GM15510 (cell line): Measurements from ENCODE around the gene P3H3.

Experiments
- POLR2A ChIP-seq: IDR thresholded peaks from 3 replicates; pipeline ENCODE4 v1.6.1; 2011; ENCODE audit warnings: borderline replicate concordance; ENCODE audit not compliant: insufficient read length; ENCODE audit errors: extremely low read depth

Gene P3H3, protein sequence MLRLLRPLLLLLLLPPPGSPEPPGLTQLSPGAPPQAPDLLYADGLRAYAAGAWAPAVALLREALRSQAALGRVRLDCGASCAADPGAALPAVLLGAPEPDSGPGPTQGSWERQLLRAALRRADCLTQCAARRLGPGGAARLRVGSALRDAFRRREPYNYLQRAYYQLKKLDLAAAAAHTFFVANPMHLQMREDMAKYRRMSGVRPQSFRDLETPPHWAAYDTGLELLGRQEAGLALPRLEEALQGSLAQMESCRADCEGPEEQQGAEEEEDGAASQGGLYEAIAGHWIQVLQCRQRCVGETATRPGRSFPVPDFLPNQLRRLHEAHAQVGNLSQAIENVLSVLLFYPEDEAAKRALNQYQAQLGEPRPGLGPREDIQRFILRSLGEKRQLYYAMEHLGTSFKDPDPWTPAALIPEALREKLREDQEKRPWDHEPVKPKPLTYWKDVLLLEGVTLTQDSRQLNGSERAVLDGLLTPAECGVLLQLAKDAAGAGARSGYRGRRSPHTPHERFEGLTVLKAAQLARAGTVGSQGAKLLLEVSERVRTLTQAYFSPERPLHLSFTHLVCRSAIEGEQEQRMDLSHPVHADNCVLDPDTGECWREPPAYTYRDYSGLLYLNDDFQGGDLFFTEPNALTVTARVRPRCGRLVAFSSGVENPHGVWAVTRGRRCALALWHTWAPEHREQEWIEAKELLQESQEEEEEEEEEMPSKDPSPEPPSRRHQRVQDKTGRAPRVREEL

DNA sequence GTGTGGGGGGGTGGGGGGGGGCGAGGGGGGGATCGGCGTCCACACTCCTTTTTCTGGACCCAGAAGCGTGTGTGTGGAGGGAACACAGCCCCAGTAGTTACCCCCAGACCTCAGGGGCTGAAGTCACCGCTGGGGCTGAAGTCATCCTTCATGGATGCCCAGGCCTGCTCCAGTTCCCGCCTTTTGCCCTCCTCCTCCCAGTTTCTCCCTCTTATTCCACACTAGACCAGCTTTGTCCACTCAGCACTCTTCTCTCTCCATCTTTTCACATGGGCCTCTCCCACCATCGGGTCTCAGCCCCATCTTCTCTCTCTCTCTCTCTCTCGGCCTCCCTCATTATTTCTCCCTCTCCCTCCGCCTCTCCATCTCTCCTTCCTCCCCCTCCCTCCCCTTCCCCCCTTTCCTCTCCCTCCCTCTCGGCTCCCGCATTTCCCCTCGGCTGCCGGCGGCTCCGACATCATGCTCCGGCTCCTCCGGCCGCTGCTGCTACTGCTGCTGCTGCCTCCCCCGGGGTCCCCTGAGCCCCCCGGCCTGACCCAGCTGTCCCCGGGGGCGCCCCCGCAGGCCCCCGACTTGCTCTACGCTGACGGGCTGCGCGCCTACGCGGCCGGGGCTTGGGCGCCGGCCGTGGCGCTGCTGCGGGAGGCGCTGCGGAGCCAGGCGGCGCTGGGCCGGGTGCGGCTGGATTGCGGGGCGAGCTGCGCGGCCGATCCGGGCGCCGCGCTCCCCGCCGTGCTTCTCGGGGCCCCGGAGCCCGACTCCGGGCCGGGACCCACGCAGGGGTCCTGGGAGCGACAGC is at the start of gene P3H3:
TSS of gene P3H3 (plus strand) at position 426 of the 799 bp plus-strand sequence. CDS start at position 460, 34 bp downstream.
- no peak for TF ChIP-seq POLR2A

DNA sequence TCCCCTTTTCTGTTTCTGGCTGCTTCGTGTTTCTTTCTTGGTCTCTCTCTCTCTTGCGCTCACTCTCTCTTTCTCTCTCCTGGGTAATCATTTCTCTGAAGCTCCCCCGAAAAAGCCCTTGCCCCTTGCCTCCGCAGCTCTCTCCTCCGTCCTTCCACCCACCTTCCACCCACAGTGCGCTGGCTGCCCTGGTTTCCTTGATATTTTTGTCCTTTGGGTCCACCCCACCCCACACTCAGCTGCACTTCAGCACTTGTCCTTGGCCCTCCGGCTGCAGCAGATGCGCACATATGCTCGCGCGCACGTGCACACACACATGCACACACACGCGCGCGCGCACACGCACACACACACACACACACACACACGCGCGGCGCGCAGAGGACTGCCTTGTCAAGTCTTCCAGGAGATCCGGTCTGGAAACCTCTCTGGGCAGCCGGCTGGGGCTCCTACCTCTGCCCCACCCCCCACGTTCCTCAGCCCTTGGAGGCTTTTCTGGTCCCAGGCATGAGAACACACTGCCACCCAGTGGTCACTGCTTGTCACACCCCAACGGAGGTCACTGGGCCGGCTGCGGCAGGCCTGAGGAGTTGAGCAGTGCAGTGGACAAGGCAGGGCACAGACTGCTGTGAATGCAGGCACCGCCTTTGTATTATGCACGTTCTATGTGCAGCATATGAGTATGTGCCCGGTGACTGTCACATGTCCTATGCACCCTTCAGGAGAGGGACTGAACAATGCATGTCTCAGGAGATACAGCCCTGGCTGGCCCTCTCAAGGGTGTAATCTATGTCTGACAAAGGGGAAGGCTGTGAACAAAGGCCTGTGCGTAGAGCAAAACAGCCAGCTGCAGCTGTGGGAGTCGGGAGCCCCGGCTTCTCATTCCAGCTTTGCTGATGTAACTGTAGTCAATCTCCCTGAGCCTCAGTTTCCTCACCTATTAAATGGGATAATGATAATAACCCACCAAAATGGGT is 49.3 kb upstream of the P3H3 start:
- TF ChIP-seq POLR2A: no peak

DNA sequence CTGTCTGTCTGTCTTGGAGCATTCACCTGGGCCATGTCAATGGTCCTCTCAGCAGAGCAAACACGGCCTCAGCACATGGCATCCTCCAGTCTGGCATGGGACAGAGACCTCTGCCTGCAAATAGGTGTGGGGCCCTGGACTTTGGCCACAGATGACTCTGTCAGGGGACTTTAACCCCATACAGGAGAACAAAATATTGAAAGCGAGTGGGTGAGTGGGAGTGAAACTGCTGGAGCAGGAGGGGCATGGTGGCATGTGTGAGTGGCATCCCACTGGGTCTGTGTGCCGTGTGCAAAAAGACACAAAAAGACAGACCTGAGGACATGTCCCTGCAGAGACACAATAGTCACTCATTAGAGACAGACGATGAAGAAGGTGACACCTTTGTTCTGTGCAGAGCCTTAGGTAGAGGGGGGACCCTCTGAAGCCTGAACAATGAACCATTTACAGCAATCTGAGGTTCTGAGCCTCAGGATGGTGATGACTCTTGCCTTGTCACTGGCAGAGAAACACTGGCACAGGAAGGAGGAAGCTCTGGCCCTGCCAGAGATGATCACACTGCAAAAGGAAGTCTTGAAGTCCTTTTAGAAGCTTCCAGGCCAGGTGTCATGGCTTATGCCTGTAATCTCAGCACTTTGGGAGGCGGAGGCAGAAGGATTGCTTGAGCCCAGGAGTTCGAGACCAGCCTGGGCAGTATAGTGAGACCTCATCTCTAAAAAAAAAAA is 48.3 kb upstream of the P3H3 start:
- no peak for TF ChIP-seq POLR2A

DNA sequence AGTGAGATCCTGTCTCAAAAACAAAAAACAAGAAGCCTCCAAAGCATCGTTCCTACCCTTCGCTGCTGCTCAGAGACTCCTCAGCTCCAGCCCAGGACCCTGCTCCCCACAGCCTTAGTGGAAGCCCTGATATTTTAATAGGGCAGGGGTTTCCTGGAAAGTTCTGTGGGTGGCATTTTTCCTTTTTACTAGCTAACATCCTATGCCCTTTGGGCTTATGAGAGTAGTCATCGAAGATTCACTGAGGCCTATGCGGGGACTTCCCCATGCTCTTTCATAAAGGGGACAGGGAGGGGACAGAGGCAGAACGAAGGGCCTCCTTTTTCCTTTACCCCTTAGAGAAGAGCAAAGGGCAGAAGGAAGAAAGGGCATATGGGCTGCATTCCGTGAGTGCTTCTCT is 47.6 kb upstream of the P3H3 start:
- no peak for TF ChIP-seq POLR2A

DNA sequence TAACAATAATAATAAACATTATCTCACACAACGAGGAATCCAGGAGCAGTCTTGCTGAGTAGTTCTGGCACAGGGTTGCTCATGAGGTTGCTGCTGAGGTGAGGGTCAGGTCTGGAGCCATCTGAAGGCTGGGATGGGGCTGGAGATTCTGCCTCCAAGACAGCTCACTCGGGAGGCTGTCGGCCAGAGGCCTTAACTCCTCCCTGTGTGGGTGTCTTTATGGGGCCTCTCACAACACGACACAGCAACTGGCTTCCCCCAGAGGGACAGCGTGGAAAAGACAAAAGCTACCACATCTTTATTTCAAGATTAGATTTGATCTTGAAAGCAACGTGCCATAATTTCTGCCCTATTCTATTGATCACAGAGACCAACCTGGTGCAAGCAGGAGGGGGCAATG is 46.1 kb upstream of the P3H3 start:
- TF ChIP-seq POLR2A: no peak

DNA sequence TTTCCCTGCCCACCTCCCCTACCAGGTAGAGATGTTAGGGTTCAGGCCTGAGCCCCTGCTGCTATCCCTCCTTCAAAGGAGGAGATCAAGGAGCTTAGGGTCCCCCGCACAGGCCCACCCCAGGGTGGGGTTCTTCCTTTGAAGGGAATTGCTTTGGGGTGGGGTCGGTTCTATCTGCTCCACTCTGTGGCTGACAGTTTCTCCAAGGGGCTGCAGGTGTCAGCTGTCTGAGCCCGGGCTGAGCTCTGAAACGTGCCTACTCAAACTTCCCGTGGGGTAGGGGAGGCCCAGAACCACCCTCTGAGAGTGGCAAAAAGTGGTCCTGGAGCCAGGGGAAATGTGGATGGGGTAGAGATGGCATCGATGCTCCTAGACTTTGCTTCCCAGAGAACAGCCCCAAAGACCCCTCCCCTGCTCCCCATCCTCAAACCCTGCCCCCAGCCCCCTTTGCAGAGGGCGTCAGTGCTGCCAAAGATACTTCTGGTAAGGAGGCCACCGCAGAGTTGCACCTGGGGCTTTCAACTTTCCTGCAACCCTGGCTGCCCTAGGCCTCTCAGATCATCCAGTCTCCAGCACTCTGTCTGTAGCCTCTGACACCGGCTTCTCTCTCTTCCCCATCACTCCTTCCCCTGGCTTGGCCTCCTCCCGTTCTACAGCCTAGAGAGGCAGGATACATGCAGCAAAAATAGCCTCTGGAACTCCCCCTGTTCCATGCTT is 45.2 kb upstream of the P3H3 start:
- no peak for TF ChIP-seq POLR2A

DNA sequence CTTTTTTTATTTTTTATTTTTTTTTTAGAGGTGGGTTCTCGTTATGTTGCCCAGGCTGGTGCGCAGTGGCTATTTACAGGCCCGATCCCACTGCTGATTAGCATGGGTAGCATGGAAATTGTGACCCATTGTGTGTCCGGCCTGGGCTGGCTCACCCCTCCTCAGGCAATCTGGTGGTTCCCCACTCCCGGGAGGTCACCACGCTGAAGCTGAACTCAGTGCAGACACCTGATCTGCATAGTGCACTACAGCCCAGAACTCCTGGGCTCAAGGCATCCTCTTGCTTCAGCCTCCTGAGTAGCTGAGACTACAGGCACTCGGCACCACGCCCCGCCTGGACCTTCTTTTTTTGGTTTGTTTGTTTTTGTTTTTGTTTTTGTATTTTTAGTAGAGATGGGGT is 44.4 kb upstream of the P3H3 start:
- no peak for TF ChIP-seq POLR2A

DNA sequence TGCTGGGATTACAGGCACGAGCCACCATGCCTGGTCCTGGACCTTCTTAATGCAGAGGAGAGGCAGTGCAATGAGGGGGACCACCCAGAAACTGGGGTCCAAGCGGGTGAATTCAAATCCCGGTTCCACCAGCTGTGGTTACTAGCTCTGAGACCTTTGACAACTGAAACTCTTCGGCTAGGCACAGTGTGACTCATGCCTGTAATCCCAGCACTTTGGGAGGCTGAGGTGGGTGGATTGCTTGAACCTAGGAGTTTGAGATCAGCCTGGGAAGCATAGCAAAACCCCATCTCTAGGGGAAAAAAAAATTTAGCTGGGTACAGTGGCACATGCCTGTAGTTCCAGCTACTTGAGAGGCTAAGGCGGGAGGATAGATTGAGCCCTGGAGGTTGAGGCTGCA is 43.9 kb upstream of the P3H3 start:
- TF ChIP-seq POLR2A: no peak

DNA sequence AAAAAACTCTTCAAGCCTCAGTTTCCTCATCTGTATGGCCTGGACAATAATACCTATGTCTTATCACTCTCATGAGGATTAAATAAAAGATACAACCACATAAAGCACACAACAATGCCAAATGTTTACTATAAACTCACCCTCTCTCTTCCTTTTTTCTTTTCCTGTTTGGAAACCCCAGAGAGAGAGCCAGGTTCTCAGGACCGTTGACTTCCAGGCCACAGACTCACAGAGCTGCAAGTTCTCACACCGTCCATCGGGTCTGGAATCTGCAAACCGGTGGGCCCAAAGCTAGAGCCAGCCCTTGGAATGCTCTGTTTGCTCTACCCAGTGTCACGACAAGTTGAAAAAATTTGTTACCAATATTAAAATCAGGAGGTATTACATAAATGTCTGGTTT is 43.4 kb upstream of the P3H3 start:
- no peak for TF ChIP-seq POLR2A

DNA sequence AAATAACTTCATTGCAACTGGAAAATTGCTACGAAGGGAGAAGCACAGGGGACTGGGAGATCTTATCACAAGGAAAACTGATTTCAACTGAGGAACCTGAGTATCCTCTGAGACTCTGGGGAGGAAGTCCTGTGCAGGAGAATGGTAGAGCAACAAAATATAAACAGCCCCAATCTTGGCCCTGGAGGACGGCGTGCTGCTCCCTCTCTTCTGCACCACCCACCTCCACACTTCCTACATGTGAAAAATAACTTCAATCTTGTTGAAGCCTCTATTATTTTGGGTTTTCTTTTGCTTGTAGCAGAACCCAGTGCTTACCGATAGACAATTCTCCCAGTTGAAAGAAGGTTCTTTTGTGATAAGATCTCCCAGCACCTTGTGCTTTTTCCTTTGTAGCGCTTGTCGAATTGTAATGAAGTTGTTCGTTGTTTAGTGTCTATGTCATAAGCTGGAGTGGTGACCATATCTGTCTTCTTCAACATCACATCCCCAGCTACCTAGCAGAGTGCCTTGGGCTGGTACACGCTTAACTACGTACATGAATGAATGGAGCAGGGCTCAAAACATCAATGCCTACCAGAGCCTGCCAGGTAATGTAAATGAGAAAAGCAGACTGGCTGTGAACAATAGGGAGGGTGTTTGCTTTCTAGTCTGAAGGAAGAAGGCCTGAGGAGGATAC is 41.7 kb upstream of the P3H3 start:
- no peak for TF ChIP-seq POLR2A

DNA sequence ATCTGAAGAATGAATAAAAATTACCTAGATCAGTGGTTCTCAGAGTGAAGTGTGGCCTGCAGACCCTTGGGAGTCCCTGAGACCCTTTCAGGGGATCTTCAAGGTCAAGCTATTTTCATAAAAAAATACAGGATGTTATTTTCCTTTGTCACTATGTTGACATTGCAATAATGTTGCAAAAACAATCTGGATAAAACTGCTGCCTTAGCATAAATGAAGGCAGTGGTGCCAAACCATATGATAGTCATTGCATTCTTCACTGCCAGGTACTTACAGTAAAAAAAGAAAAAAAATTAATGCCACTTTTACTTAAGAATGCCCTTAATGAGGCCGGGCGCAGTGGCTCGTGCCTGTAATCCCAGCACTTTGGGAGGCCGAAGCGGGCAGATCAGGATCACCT is 40.9 kb upstream of the P3H3 start:
- TF ChIP-seq POLR2A: no peak
